GM12872 (cell line): ENCODE measurements around the gene HOXB5.

Experiments used
- TF ChIP-seq, protein P1 (sequence below): IDR thresholded peaks from 3 replicates; pipeline ENCODE4 v1.5.1; 2011; ENCODE audit warnings: low read depth, mild to moderate bottlenecking, low read length, moderate library complexity; ENCODE audit not compliant: insufficient read depth

HOXB5 gene

DNA sequence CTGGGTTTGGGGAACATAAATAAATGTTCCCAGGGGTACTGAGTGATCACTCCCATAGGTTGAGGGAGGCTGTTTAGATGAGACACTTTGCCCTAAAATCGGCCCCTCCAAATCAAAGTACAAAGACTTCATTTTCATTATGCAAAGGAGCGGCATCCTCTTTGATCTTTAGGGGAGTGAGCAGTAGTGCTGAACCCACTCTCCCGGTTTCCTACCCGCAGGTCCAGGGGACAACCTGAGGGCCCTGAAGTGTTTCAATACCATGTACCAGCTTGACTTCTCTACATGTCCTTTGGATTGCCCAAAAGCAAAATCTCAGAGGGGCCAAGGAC, 7.6 kb upstream of the HOXB5 start:
- TF ChIP-seq, protein P1, sequence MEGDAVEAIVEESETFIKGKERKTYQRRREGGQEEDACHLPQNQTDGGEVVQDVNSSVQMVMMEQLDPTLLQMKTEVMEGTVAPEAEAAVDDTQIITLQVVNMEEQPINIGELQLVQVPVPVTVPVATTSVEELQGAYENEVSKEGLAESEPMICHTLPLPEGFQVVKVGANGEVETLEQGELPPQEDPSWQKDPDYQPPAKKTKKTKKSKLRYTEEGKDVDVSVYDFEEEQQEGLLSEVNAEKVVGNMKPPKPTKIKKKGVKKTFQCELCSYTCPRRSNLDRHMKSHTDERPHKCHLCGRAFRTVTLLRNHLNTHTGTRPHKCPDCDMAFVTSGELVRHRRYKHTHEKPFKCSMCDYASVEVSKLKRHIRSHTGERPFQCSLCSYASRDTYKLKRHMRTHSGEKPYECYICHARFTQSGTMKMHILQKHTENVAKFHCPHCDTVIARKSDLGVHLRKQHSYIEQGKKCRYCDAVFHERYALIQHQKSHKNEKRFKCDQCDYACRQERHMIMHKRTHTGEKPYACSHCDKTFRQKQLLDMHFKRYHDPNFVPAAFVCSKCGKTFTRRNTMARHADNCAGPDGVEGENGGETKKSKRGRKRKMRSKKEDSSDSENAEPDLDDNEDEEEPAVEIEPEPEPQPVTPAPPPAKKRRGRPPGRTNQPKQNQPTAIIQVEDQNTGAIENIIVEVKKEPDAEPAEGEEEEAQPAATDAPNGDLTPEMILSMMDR: no peak

DNA sequence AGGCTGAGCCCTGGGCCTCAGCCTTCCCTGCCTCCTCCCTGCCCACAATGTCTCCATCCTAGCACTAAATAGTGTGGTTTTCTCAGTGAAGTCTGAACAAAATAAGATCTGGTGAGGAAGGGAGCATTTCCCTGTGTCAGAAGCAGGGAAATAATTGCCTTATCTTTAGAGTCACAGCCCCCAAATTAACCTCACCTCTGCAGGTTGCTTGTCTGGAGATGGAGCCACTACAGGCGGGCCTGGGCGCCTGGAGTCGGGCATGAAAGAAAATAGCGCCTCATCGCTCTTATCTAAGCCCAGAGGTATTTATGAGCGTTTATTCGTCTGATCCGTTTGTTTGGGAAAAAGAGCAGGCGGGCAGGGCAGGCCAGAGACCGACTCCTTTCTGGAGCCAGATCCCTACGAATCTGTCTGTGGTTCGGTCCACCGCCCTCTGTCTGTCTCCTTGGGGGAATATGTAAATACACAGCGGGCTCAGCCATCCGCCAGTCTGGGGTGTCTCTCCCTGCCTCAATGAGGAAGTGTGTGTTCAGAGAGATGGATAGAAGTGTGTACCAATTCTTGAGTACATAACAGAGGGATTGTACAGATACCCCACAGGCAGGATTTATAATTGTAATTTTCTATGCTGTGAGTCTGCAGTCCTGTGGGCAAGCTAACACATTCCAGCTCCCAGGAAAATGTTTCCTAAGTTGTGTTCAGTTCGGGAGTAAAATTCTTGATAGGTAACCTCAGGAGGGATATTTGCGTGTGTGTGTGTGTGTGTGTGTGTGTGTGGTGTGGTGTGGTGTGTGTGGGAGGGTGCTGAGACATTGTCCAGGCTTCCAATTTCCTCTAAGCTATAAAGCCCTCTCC, 6.9 kb upstream of the HOXB5 start:
- TF ChIP-seq, protein P1: no peak

DNA sequence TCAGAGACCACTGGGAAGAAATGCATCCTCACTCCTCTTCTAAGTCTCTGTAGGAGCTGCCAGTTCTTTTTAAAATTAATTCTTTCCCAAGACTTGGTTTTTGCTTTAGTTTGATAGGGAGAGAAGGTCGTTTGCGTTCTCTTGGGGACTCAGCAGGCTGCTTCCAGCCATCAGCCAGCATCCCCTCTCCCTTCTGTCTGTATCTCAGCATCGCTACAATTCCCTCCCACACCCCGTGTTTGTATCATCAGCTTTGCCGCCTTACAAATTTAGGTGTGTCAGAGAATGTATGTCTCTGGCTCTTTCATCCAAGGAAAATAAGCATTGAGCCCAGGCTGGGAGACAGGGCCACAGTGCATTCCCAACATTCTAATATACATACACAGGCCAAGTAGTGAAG, 5.8 kb upstream of the HOXB5 start:
- TF ChIP-seq, protein P1: no peak

DNA sequence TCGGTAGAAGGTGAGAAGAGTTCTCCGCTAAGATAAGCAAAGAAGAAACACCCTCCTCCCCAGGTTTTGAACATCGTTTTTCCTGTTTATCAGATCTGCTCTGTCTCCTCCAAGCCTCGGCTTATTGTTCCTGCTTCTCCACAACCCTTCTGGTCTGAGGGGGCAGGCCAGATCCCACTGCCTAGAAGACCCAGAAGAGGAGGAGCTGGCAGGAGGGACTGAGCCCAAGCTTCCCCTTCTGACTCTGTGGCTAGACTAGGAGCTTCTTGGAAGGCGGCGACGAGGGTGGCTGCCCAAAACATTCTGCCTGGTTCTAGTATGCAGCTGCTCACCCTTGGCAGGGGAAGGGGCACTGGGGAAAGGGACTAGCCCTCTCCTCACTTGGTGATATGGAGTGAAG, 5.2 kb upstream of the HOXB5 start:
- TF ChIP-seq, protein P1: no peak

DNA sequence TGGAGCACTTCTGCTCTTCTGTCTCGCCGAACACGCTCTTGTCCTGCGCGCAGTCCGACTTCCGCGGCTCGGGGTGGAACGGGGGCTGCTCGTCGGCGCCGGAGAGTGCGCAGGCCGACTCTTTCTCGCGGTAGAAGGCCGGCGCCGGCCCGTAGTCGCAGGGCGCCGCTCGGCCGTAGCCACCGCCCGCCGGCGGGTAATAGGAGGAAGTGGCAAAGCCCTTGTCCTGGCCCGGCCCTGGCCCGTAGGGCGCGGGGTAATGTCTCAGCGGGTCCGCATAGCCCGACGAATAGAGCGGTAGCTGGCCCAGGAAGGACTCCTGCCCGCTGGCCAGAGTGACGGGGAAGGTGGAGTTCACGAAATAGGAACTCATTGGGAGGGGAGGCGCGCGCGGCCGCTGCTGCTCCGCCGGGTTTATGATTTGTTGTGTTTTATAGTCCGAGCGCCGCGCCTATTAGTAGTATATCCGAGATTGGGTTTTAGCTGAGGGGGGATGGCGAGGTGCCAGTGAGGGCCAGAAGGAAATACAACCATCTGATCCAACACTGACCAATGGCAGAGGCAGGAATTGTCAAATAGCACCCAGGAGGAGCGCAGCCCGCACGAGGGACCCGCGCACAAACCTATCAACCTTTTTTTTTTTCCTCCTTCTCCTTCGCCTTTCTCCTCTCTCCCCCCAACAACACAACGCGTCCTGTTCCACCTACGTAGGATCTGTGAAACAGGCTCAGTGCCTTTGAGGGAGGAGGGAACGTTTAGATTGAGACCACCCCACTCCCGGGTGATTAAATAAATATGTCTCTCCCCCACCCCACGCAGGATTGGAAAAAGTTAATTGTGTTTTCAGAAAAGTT, 4.4 kb upstream of the HOXB5 start:
- TF ChIP-seq, protein P1: no peak

DNA sequence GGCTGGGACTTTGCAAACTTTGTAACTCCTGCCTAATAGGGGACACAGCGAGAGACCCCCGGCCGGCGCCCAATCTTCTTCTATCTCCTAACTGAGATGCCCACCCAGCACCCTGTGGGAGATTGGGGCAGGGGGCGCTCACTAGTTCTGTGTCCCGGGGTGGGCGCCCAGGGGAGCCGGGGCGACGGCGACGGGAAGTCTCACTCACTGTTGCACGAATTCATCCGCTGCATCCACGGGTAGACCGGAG, 3.9 kb upstream of the HOXB5 start:
- TF ChIP-seq, protein P1: no peak

DNA sequence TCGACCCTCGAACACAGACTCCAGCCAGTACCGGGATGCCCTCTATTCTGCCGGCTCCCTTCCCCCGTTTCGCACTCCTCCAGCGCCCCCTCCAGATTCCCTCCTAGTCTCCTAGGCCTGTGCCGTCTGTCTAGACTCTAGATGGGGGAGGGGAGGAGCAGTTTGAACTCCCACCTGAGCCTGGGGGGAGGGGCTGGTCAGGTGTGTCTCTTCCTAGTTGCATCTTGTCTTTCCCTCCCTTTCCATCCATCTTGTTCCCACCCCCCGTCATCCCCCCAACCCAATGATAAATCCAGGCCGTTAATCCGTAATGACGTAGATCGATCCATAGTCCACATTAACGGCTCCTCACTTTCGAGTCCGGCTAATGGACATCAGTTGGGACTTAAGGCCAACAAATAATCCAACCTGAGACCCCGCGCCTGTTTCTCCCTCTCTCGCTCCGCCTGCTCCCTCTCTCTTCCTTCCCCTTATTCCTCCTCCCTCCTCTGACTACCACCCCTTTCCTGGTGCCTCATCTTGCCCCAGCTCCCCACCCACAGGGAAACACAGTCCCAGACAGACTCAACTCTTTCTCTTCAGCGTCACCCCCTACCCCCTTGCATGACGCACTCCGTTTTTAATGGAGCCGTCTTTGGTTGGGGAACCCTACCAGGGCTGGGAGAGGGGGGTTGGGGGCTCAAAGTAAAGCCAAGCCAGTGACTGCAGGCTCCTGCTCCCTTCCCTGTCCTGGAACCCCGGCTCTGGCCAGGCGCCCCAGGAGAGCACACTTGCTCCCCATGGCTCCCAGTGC, 3.4 kb upstream of the HOXB5 start:
- TF ChIP-seq, protein P1: no peak
